Endothelial cell (in vitro differentiated cells): Measurements from ENCODE around the gene TNFRSF21. TPM values are rescaled to one million over a fixed set of nuclear protein-coding genes. Genes with fewer than 3 reads are reported as not detected.

Experiments
- DNase-seq: peaks from one replicate; pipeline ENCODE4 v3.0.0; 2021; ENCODE audit warnings: low spot score
- H3K27ac Mint-ChIP-seq: one replicate; pipeline ENCODE4 v1.8.0; 2021; ENCODE audit warnings: mixed read lengths, inconsistent platforms; ENCODE audit not compliant: unreplicated experiment
- H3K27me3 Mint-ChIP-seq: one replicate; pipeline ENCODE4 v1.8.0; 2021; ENCODE audit warnings: mild to moderate bottlenecking, moderate library complexity, mixed read lengths, inconsistent platforms; ENCODE audit not compliant: unreplicated experiment
- H3K36me3 Mint-ChIP-seq: one replicate; pipeline ENCODE4 v1.8.0; 2021; ENCODE audit warnings: mild to moderate bottlenecking, low read depth, mixed read lengths, inconsistent platforms; ENCODE audit not compliant: unreplicated experiment
- H3K4me1 Mint-ChIP-seq: one replicate; pipeline ENCODE4 v1.8.0; 2021; ENCODE audit warnings: mild to moderate bottlenecking, mixed read lengths, inconsistent platforms; ENCODE audit not compliant: unreplicated experiment
- H3K4me3 Mint-ChIP-seq: one replicate; pipeline ENCODE4 v1.8.0; 2021; ENCODE audit warnings: mild to moderate bottlenecking, mixed read lengths, inconsistent platforms; ENCODE audit not compliant: unreplicated experiment
- H3K9me3 Mint-ChIP-seq: one replicate; pipeline ENCODE4 v1.8.0; 2021; ENCODE audit warnings: mixed read lengths, inconsistent platforms; ENCODE audit not compliant: unreplicated experiment
- CTCF ChIP-seq: fragments of 200-600 bp; sonication (generic); IDR thresholded peaks from one replicate; pipeline ENCODE4 v1.5.0; 2021; ENCODE audit warnings: antibody characterized with exemption; ENCODE audit not compliant: unreplicated experiment
- total RNA-seq: library from RNA; stranded (reverse); fragmentation: NEBNext Ultra II Directional; extraction: Animal tissue kit (Norgen Biotek cat#: 25700); gene quantifications from one replicate; pipeline ENCODE4 v1.2.1, GENCODE V29; 2021; ENCODE audit not compliant: unreplicated experiment

Gene TNFRSF21
- total RNA-seq, 1 donor from 2014 or later: 32.5 TPM

- no peak for TF ChIP-seq CTCF
- Mint-ChIP-seq H3K9me3 (no peaks in the 10 kb centered on the region), H3K36me3 (no peaks in the 10 kb centered on the region), H3K27ac (no peak overlapping the region), H3K27me3 (peaks cover 2% of the 10 kb centered on the region), H3K4me3 (no peak overlapping the region), H3K4me1 (no peaks in the 10 kb centered on the region)
- no peak for DNase-seq
Observed at GRCh38 chr6:47196113-47196512, 113.6 kb downstream of the TNFRSF21 start.

GRCh38 chr6:47195011-47195650, 114.6 kb downstream of the TNFRSF21 start:
- Mint-ChIP-seq H3K9me3 (no peaks in the 10 kb centered on the region), H3K27me3 (peaks cover 2% of the 10 kb centered on the region), H3K4me1 (no peaks in the 10 kb centered on the region), H3K4me3 (no peak overlapping the region), H3K36me3 (no peaks in the 10 kb centered on the region), H3K27ac (no peak overlapping the region)
- no peak for TF ChIP-seq CTCF
- DNase-seq: no peak

GRCh38 chr6:47188588-47189021, 121.1 kb downstream of the TNFRSF21 start:
- Mint-ChIP-seq H3K9me3 (no peaks in the 10 kb centered on the region), H3K27ac (no peak overlapping the region), H3K36me3 (no peaks in the 10 kb centered on the region), H3K4me1 (no peaks in the 10 kb centered on the region), H3K27me3 (no peaks in the 10 kb centered on the region), H3K4me3 (no peak overlapping the region)
- DNase-seq: no peak
- no peak for TF ChIP-seq CTCF

GRCh38 chr6:47187893-47188587, 121.7 kb downstream of the TNFRSF21 start:
- no peaks in the 10 kb centered on the region for H3K36me3 Mint-ChIP-seq
- no peak for DNase-seq
- no peak for TF ChIP-seq CTCF
- no peaks in the 10 kb centered on the region for H3K4me1 Mint-ChIP-seq
- no peak overlapping the region for H3K27ac Mint-ChIP-seq
- H3K27me3 Mint-ChIP-seq: no peaks in the 10 kb centered on the region
- no peaks in the 10 kb centered on the region for H3K9me3 Mint-ChIP-seq
- H3K4me3 Mint-ChIP-seq: no peak overlapping the region

- Mint-ChIP-seq H3K27ac (no peak overlapping the region), H3K36me3 (no peaks in the 10 kb centered on the region), H3K4me1 (no peaks in the 10 kb centered on the region), H3K4me3 (no peak overlapping the region), H3K27me3 (no peaks in the 10 kb centered on the region), H3K9me3 (no peaks in the 10 kb centered on the region)
- TF ChIP-seq CTCF: no peak
- DNase-seq: no peak
Observed at GRCh38 chr6:47187113-47187512, 122.6 kb downstream of the TNFRSF21 start.
